ENCODE data around the gene TRMT5.

GRCh38 chr14:60964904-60965303 lies 16.0 kb downstream of the TRMT5 start:
- no peak for TF ChIP-seq CTCF (IDR thresholded peaks at IDR 0.05)
- TF ChIP-seq POLR2A (IDR thresholded peaks at IDR 0.05): no peak
